Dedifferentiated amniotic fluid mesenchymal stem cell (primary cell): Measurements from ENCODE around the gene IGLL5.

Experiments
- DNase-seq: peaks from one replicate; pipeline ENCODE4 v3.0.0-alpha.2; 2016; ENCODE audit errors: extremely low spot score

IGLL5 gene

GRCh38 chr22:22863001-22863400 is 24.6 kb upstream of the IGLL5 start:
- DNase-seq = no peak

GRCh38 chr22:22865311-22866072 is 22.1 kb upstream of the IGLL5 start:
- no peak for DNase-seq

GRCh38 chr22:22866381-22867111 is 21.1 kb upstream of the IGLL5 start:
- DNase-seq = no peak

- no peak for DNase-seq
Observed at GRCh38 chr22:22867996-22868715, 19.5 kb upstream of the IGLL5 start.

- DNase-seq = no peak
Observed at GRCh38 chr22:22870577-22871404, 16.8 kb upstream of the IGLL5 start.

GRCh38 chr22:22871536-22872278 is 15.9 kb upstream of the IGLL5 start:
- no peak for DNase-seq

- no peak for DNase-seq
Observed at GRCh38 chr22:22872722-22873708, 14.6 kb upstream of the IGLL5 start.

- DNase-seq = no peak
Observed at GRCh38 chr22:22877523-22878210, 9.9 kb upstream of the IGLL5 start.

- DNase-seq = no peak
Observed at GRCh38 chr22:22878211-22878570, 9.4 kb upstream of the IGLL5 start.

GRCh38 chr22:22878801-22879674 is 8.6 kb upstream of the IGLL5 start:
- no peak for DNase-seq

- DNase-seq = no peak
Observed at GRCh38 chr22:22879675-22880155, 7.9 kb upstream of the IGLL5 start.

GRCh38 chr22:22880645-22881044 is 7.0 kb upstream of the IGLL5 start:
- no peak for DNase-seq

- no peak for DNase-seq
Observed at GRCh38 chr22:22881116-22882000, 6.3 kb upstream of the IGLL5 start.

- DNase-seq = no peak
Observed at GRCh38 chr22:22882033-22882717, 5.4 kb upstream of the IGLL5 start.

GRCh38 chr22:22883090-22883727 is 4.4 kb upstream of the IGLL5 start:
- DNase-seq = no peak
